A673 (cell line): ENCODE measurements around the gene CASKIN2.

Experiments
- CTCF ChIP-seq: fragments of 300-800, 200-600 bp; sonication (generic); conservative IDR thresholded peaks from 2 replicates; pipeline ENCODE4 v1.5.1; 2017; ENCODE audit warnings: low read depth, mild to moderate bottlenecking, antibody characterized with exemption, low read length, moderate library complexity, mixed read lengths
- EZH2 ChIP-seq: fragments of 200-600 bp; sonication (generic); IDR thresholded peaks from 2 replicates; pipeline ENCODE4 v1.6.1; 2017; ENCODE audit warnings: borderline replicate concordance, low read depth, mild to moderate bottlenecking, mixed read lengths, antibody characterized with exemption, low read length; ENCODE audit not compliant: poor library complexity, severe bottlenecking

GRCh38 chr17:75518983-75519537 is 3.7 kb upstream of the CASKIN2 start:
- TF ChIP-seq CTCF (no peak), EZH2 (no peak)
